ENCODE data around the gene QDPR.

QDPR gene

DNA sequence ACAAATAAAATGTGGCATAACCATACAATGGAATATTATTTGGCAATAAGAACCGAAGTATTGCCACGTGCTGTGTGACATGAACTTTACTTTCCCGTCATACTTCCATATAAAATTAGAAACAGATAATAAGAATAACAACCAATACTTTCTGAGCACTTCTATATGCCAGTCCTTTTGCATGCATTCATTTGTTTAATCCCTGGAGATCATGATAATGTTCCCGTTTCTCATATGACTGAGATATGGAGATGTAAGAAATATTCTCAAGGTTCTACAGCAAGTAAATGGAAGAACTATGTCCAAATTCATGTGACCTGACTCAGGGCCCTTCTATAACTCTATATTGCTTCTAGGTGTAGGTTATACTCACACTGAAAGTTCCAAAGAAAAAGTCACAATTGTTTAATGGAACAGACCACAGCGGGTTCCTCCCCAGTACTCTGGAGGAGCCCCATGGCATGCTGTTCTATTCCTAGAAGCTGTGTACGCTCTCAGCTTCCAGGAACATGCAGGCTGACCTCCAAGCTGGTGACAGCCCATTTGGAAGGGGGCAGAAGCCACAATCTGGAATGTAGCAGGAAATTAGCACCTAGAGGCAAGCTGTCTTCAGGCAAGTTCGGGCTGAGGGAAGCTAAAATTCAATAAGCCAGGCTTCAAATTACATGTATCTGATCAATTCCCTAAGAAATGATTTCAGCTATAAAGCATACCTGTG lies 31.5 kb downstream of the QDPR start:
- H3K36me3 ChIP-seq (ENCODE audit: insufficient read depth, low read length), result no peaks in the 10 kb centered on the region
- H3K9me2 ChIP-seq (ENCODE audit: low read depth, low read length), result no peaks in the 10 kb centered on the region
- H4K20me1 ChIP-seq (ENCODE audit: insufficient read depth, low read length), result no peaks in the 10 kb centered on the region
- no peak for TF ChIP-seq EZH2 (IDR thresholded peaks at IDR 0.05; ENCODE audit: borderline replicate concordance, low read length)
- TF ChIP-seq, protein P1, sequence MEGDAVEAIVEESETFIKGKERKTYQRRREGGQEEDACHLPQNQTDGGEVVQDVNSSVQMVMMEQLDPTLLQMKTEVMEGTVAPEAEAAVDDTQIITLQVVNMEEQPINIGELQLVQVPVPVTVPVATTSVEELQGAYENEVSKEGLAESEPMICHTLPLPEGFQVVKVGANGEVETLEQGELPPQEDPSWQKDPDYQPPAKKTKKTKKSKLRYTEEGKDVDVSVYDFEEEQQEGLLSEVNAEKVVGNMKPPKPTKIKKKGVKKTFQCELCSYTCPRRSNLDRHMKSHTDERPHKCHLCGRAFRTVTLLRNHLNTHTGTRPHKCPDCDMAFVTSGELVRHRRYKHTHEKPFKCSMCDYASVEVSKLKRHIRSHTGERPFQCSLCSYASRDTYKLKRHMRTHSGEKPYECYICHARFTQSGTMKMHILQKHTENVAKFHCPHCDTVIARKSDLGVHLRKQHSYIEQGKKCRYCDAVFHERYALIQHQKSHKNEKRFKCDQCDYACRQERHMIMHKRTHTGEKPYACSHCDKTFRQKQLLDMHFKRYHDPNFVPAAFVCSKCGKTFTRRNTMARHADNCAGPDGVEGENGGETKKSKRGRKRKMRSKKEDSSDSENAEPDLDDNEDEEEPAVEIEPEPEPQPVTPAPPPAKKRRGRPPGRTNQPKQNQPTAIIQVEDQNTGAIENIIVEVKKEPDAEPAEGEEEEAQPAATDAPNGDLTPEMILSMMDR (IDR thresholded peaks at IDR 0.05; ENCODE audit: low read length), result no peak
- H3F3A ChIP-seq (ENCODE audit: insufficient read depth, low read length), result no peaks in the 10 kb centered on the region
- H3K4me3 ChIP-seq (ENCODE audit: low read depth, low read length, poor library complexity, severe bottlenecking), result no peak overlapping the region
- H3K4me2 ChIP-seq (ENCODE audit: low read length), result no peak overlapping the region
- H3K27me3 ChIP-seq (ENCODE audit: insufficient read depth, low read length), result no peaks in the 10 kb centered on the region
- H3K9me3 ChIP-seq (ENCODE audit: low read length), result no peaks in the 10 kb centered on the region
- no peaks in the 10 kb centered on the region for H3K4me1 ChIP-seq (ENCODE audit: insufficient read depth, low read length, severe bottlenecking)
- no peak overlapping the region for H2AFZ ChIP-seq (ENCODE audit: low read length)
- H3K27ac ChIP-seq (ENCODE audit: low read depth, low read length, poor library complexity, severe bottlenecking), result no peak overlapping the region
- H3K79me2 ChIP-seq (ENCODE audit: insufficient read depth, low read length), result no peaks in the 10 kb centered on the region
- H3K9ac ChIP-seq (ENCODE audit: low read length), result no peak overlapping the region

DNA sequence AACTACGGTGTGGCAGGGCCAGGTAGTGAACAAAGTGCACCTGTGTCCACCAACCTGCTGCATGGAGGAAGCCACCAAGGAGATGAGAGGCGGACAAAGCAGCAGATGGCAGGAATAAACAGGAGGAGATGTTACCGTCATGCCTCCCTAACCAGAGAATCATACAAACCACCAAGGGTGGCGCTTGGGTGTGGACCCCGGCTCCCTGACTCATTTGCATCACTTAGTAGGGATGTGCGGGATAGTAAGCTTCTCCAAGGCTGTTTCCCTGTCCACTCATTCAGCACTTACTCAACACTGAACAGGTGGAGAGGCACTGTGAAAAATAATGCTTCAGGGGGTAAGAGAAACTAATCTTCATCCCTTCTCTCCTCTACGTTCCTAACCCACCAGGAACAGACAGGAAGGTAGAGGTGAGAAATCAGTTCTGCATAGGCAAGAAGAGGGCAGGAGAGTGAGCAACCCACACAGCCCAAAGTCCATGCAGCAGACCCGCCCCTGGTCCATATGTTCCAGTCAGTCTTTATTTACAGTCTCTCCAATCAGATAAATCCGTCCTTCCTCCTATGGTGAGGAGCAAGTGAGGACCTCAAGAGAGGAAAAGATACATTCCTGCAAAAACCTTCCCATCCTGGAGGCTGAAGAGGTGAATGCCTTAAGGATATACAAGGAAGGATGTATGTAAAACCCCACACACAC lies 34.0 kb downstream of the QDPR start:
- Histone ChIP-seq H3K4me1 (ENCODE audit: insufficient read depth, low read length, severe bottlenecking) (no peaks in the 10 kb centered on the region), H3K36me3 (ENCODE audit: insufficient read depth, low read length) (no peaks in the 10 kb centered on the region), H3K4me2 (ENCODE audit: low read length) (no peak overlapping the region), H3K4me3 (ENCODE audit: low read depth, low read length, poor library complexity, severe bottlenecking) (no peak overlapping the region), H3K9me2 (ENCODE audit: low read depth, low read length) (no peaks in the 10 kb centered on the region), H3K27ac (ENCODE audit: low read depth, low read length, poor library complexity, severe bottlenecking) (no peak overlapping the region), H3K9ac (ENCODE audit: low read length) (no peak overlapping the region), H3K79me2 (ENCODE audit: insufficient read depth, low read length) (no peaks in the 10 kb centered on the region), H2AFZ (ENCODE audit: low read length) (no peak overlapping the region), H3K27me3 (ENCODE audit: insufficient read depth, low read length) (no peaks in the 10 kb centered on the region), H3K9me3 (ENCODE audit: low read length) (no peaks in the 10 kb centered on the region), H4K20me1 (ENCODE audit: insufficient read depth, low read length) (no peaks in the 10 kb centered on the region), H3F3A (ENCODE audit: insufficient read depth, low read length) (no peaks in the 10 kb centered on the region)
- TF ChIP-seq EZH2 (IDR thresholded peaks at IDR 0.05; ENCODE audit: borderline replicate concordance, low read length), result no peak

DNA sequence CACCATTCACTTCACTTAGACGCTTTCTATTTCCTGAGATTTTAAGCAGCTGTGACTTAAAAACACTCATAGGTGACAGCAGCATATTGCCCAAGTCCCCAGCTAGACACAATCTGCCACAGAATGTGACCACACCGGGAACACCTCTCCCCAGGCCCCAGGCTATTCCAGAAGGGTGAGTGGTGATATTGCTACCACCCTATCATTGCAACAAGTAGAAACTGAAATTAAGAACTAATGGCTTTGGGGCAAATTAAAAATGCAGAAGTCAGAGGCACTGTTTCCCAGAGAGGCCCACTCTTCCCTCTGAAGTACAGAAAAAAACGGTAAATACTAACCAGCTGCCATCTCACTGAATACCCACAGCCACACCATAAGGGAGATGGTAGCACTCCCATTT lies 35.0 kb downstream of the QDPR start:
- H3K9ac ChIP-seq (ENCODE audit: low read length), result no peak overlapping the region
- H3F3A ChIP-seq (ENCODE audit: insufficient read depth, low read length), result no peaks in the 10 kb centered on the region
- no peak overlapping the region for H3K27ac ChIP-seq (ENCODE audit: low read depth, low read length, poor library complexity, severe bottlenecking)
- H3K4me3 ChIP-seq (ENCODE audit: low read depth, low read length, poor library complexity, severe bottlenecking), result no peak overlapping the region
- H3K4me2 ChIP-seq (ENCODE audit: low read length), result no peak overlapping the region
- H4K20me1 ChIP-seq (ENCODE audit: insufficient read depth, low read length), result no peaks in the 10 kb centered on the region
- TF ChIP-seq, protein P1 (IDR thresholded peaks at IDR 0.05; ENCODE audit: low read length), result no peak
- no peak for TF ChIP-seq EZH2 (IDR thresholded peaks at IDR 0.05; ENCODE audit: borderline replicate concordance, low read length)
- no peak overlapping the region for H2AFZ ChIP-seq (ENCODE audit: low read length)
- no peaks in the 10 kb centered on the region for H3K9me3 ChIP-seq (ENCODE audit: low read length)
- no peaks in the 10 kb centered on the region for H3K9me2 ChIP-seq (ENCODE audit: low read depth, low read length)
- H3K79me2 ChIP-seq (ENCODE audit: insufficient read depth, low read length), result no peaks in the 10 kb centered on the region
- no peaks in the 10 kb centered on the region for H3K36me3 ChIP-seq (ENCODE audit: insufficient read depth, low read length)
- H3K27me3 ChIP-seq (ENCODE audit: insufficient read depth, low read length), result no peaks in the 10 kb centered on the region
- no peaks in the 10 kb centered on the region for H3K4me1 ChIP-seq (ENCODE audit: insufficient read depth, low read length, severe bottlenecking)

Data from OCI-LY1 (cell line).